GM12801 (cell line): ENCODE results near the gene PVALEF.

Source experiments
- TF ChIP-seq, protein P1 (sequence below): IDR thresholded peaks from one replicate; pipeline ENCODE4 v1.5.1; 2011; ENCODE audit warnings: control low read depth; ENCODE audit not compliant: insufficient read length; ENCODE audit errors: extremely low read depth

PVALEF gene

DNA sequence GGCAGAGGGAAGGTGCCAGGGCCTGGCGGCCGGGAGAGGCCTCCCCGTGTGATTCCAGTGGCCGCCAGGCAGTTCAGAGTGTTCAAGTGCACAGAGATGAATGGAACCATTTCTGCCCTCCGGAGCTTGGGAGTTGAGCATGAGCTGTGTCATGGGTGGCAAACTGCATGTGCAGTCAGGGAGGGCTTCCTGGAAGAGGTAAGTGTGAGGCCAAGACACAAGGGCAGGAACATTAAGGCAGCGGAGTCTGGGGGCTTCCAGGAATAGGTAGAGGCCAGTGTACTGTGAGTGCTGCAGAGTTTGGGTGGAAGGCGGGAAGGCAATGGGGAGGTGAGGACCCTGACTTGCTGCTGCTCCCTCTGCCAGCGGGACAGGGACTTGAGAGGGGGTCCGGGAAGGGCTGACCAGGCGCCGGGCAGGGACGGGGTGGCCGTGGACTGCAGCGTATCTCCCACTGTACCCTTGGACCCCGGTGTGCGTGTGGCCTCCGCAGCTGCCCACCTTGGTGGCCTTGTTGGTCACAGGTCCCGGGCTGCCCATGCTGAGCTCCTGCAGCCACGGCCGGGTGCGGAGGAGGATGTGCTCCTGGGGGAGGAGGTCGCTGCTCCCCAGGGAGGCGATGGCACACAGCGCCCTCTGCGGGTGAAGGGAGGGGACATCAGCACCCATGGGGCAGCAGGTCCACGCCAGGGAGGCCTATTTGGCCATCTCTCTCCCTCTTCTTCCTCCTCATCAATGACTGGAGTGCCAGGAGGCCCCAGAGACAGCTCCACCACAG is 64.9 kb downstream of the PVALEF start:
- TF ChIP-seq, protein P1, sequence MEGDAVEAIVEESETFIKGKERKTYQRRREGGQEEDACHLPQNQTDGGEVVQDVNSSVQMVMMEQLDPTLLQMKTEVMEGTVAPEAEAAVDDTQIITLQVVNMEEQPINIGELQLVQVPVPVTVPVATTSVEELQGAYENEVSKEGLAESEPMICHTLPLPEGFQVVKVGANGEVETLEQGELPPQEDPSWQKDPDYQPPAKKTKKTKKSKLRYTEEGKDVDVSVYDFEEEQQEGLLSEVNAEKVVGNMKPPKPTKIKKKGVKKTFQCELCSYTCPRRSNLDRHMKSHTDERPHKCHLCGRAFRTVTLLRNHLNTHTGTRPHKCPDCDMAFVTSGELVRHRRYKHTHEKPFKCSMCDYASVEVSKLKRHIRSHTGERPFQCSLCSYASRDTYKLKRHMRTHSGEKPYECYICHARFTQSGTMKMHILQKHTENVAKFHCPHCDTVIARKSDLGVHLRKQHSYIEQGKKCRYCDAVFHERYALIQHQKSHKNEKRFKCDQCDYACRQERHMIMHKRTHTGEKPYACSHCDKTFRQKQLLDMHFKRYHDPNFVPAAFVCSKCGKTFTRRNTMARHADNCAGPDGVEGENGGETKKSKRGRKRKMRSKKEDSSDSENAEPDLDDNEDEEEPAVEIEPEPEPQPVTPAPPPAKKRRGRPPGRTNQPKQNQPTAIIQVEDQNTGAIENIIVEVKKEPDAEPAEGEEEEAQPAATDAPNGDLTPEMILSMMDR: no peak

DNA sequence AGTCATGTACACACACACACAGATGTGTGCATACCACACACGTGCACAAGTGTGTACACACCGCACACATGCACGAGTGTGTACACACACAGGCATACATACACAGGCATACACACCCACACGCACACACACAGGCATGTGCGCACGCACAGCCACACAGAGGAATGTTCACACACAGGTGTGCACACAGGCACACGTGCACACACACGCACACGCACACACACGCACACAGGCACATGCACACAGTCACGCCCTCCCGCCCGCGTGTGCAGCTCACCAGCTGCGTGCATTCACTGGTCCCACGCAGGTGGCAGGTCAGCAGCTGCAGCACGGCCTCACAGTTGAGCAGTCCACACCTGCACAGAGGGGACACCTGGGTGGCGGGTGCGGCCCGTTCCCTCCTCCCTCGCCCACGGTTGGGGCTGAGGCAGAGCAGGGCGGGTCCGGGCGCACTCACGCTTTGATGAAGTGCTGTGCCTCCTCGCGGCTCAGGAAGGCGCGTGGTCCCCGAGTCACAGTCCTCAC is 65.9 kb downstream of the PVALEF start:
- TF ChIP-seq, protein P1: no peak

DNA sequence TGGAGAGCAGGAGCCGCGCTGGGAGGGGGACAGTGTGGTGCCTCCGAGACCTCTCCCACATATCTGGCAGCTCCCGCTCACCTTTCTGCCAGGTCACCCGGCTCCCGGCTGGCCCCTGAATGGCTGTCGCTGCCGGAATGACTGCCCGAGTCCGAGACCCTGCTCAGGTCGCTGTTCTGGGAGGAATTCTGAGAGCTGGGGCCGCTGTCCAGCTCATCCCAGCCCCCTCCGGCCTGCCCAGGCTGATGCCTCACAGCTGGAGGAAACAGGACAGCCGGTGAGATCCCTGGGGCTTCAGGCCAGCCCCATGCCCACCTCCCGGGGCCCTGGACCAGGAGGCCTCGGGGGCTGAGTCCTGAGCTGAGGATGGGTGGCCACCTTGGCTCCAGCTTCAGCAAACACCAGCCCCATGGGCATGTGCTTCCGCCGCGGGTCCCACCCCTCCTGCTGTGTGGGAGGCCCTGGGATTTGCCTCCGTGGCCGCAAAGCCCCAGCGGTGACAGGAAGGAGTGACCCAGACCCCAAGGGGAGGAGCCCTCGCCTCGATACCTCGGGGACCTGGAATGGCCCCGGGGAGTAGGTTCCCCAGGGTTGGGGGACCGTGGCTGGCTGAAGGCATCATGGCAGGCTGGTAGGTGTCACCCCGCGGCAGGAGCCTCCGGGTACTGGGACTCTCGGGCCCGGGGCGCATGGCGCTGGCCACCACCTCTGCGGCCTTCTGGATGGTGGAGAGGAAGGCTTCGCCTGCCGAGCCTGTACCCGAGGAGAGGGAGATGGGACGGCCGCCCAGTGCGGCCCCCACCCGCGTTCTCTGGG is 66.7 kb downstream of the PVALEF start:
- TF ChIP-seq, protein P1: no peak
